H1 (cell line): Measurements from ENCODE around the gene SLC2A5. TPM values are rescaled to one million over a fixed set of nuclear protein-coding genes. Genes with fewer than 3 reads are reported as not detected.

Experiments used
- CTCF ChIA-PET: fragments of 300-600 bp; sonication (Branson Sonifier 250); formaldehyde crosslinking; loops from one replicate; lab custom pipeline; 2021; ENCODE audit not compliant: partially characterized antibody; lab: Charles Lee
- POLR2A ChIA-PET: fragments of 300-600 bp; sonication (Branson Sonifier 250); formaldehyde crosslinking; loops from one replicate; lab custom pipeline; 2021; ENCODE audit warnings: inconsistent platforms; ENCODE audit not compliant: partially characterized antibody; lab: Charles Lee
- DNase-seq, 2 experiments: peaks; one replicate each; pipeline versions ENCODE4 v3.0.0 to v3.0.0-alpha.2; 2010 to 2022; ENCODE audit warnings: low spot score in 2 of 2, low read depth in 1 of 2, mixed read lengths in 1 of 2
- FAIRE-seq: peaks from 2 replicates; lab custom pipeline; 2011; peaks lifted over from hg19 to GRCh38; lab: Jason Lieb, UNC
- H2AFZ ChIP-seq: 2 replicates; pipeline ENCODE4 v1.8.1; 2012; ENCODE audit warnings: low read length, inconsistent platforms
- H2AK5ac ChIP-seq: 2 replicates; pipeline ENCODE4 v1.6.1; 2013; ENCODE audit warnings: low read depth, low read length
- H2BK120ac ChIP-seq: replicated peaks from 2 replicates; pipeline ENCODE3; 2013; ENCODE audit warnings: low read depth, low read length, inconsistent platforms
- H2BK12ac ChIP-seq: 2 replicates; pipeline ENCODE4 v1.6.1; 2013; ENCODE audit warnings: low read depth, low read length
- H2BK15ac ChIP-seq: 2 replicates; pipeline ENCODE4 v1.6.1; 2013; ENCODE audit warnings: low read length
- H2BK20ac ChIP-seq: 2 replicates; pipeline ENCODE4 v1.6.1; 2013; ENCODE audit warnings: low read length
- H2BK5ac ChIP-seq: 2 replicates; pipeline ENCODE4 v1.6.1; 2013; ENCODE audit warnings: low read depth, low read length
- H3K14ac ChIP-seq: 2 replicates; pipeline ENCODE4 v1.6.1; 2013; ENCODE audit warnings: inconsistent platforms; ENCODE audit not compliant: insufficient read length
- H3K18ac ChIP-seq: 2 replicates; pipeline ENCODE4 v1.6.1; 2013; ENCODE audit warnings: low read length; ENCODE audit errors: extremely low read depth
- H3K23ac ChIP-seq: 2 replicates; pipeline ENCODE4 v1.6.1; 2013; ENCODE audit warnings: inconsistent platforms; ENCODE audit not compliant: insufficient read length
- H3K23me2 ChIP-seq: 2 replicates; pipeline ENCODE4 v1.6.1; 2013; ENCODE audit warnings: low read depth, low read length
- H3K27ac ChIP-seq: 2 replicates; pipeline ENCODE4 v1.6.1; 2011; ENCODE audit warnings: low read depth, low read length, inconsistent platforms
- H3K27me3 ChIP-seq, 4 experiments: replicated peaks in 1 of 4; 1 replicate in 1 of 4; 2 replicates in 3 of 4; pipeline versions ENCODE4 v1.6.1 to v1.8.1; 2011 to 2013; ENCODE audit warnings: low read length in 3 of 4, mild to moderate bottlenecking in 3 of 4, inconsistent platforms in 2 of 4, mixed read lengths in 2 of 4, moderate library complexity in 1 of 4; ENCODE audit not compliant: control insufficient read depth in 3 of 4, insufficient read depth in 3 of 4; ENCODE audit errors: extremely low read depth in 1 of 4
- H3K36me3 ChIP-seq, 4 experiments: 2 replicates each; pipeline versions ENCODE4 v1.6.1 to v1.8.1; 2011 to 2013; ENCODE audit warnings: mild to moderate bottlenecking in 4 of 4, low read length in 3 of 4, moderate library complexity in 2 of 4, control low read depth in 1 of 4, inconsistent platforms in 1 of 4; ENCODE audit not compliant: insufficient read depth in 4 of 4, control insufficient read depth in 2 of 4
- H3K4ac ChIP-seq: replicated peaks from 2 replicates; pipeline ENCODE3; 2013; ENCODE audit warnings: low read length, low read depth, mixed read lengths, inconsistent platforms; ENCODE audit not compliant: insufficient read length
- H3K4me1 ChIP-seq, 4 experiments: replicated peaks in 1 of 4; 1 replicate in 1 of 4; 2 replicates in 3 of 4; pipeline versions ENCODE4 v1.6.1 to v1.8.1; 2011 to 2013; ENCODE audit warnings: low read length in 3 of 4, inconsistent platforms in 2 of 4, mixed read lengths in 1 of 4; ENCODE audit not compliant: insufficient read depth in 4 of 4, control insufficient read depth in 3 of 4
- H3K4me2 ChIP-seq, 2 experiments: 2 replicates each; pipeline versions ENCODE4 v1.6.1 to v1.8.1; 2011 to 2013; ENCODE audit warnings: low read depth in 2 of 2, low read length in 2 of 2, control low read depth in 1 of 2, inconsistent platforms in 1 of 2, mild to moderate bottlenecking in 1 of 2; ENCODE audit not compliant: insufficient read depth in 1 of 2
- H3K4me3 ChIP-seq, 4 experiments: fragments of 200-600, 300-600 bp in 1 of 4; sonication (generic), shearing (Covaris generic), sonication (Bioruptor Twin) in 1 of 4; 2 replicates each; pipeline versions ENCODE4 v1.5.1 to v1.8.1; 2011 to 2016; ENCODE audit warnings: low read length in 4 of 4, low read depth in 3 of 4, control low read depth in 2 of 4, inconsistent platforms in 2 of 4, mild to moderate bottlenecking in 2 of 4, mixed read lengths in 1 of 4, moderate library complexity in 1 of 4; ENCODE audit not compliant: insufficient read depth in 2 of 4; ENCODE audit errors: extremely low read depth in 1 of 4
- H3K56ac ChIP-seq: replicated peaks from 2 replicates; pipeline ENCODE3; 2013; ENCODE audit warnings: low read depth, mild to moderate bottlenecking, mixed read lengths, low read length, inconsistent platforms; ENCODE audit not compliant: insufficient read length
- H3K79me1 ChIP-seq: 2 replicates; pipeline ENCODE4 v1.6.1; 2013; ENCODE audit warnings: low read depth, low read length, control low read depth
- H3K79me2 ChIP-seq, 2 experiments: 2 replicates each; pipeline versions ENCODE4 v1.6.1 to v1.8.1; 2012 to 2013; ENCODE audit warnings: low read length in 2 of 2, mild to moderate bottlenecking in 2 of 2, inconsistent platforms in 1 of 2; ENCODE audit not compliant: insufficient read depth in 2 of 2, control insufficient read depth in 1 of 2
- H3K9ac ChIP-seq, 4 experiments: replicated peaks in 1 of 4; 1 replicate in 1 of 4; 2 replicates in 3 of 4; pipeline versions ENCODE4 v1.6.1 to v1.8.1; 2011 to 2013; ENCODE audit warnings: low read depth in 3 of 4, low read length in 3 of 4, control low read depth in 2 of 4, mild to moderate bottlenecking in 2 of 4, moderate library complexity in 2 of 4, inconsistent platforms in 1 of 4; ENCODE audit errors: extremely low read depth in 1 of 4
- H3K9me3 ChIP-seq, 2 experiments: 2 replicates each; pipeline versions ENCODE4 v1.6.1 to v1.8.1; 2012 to 2013; ENCODE audit warnings: mild to moderate bottlenecking in 2 of 2, moderate library complexity in 2 of 2, control low read depth in 1 of 2, inconsistent platforms in 1 of 2, low read depth in 1 of 2, low read length in 1 of 2, mixed read lengths in 1 of 2; ENCODE audit not compliant: insufficient read depth in 2 of 2
- H4K20me1 ChIP-seq, 2 experiments: replicated peaks in 1 of 2; 2 replicates each; pipeline versions ENCODE3 to v1.8.1; 2011 to 2013; ENCODE audit warnings: inconsistent platforms in 2 of 2, low read length in 2 of 2, mild to moderate bottlenecking in 1 of 2; ENCODE audit not compliant: insufficient read depth in 2 of 2, control insufficient read depth in 1 of 2
- H4K5ac ChIP-seq: 2 replicates; pipeline ENCODE4 v1.6.1; 2013; ENCODE audit warnings: low read length, low read depth, mixed read lengths, inconsistent platforms; ENCODE audit not compliant: insufficient read length
- H4K8ac ChIP-seq: 2 replicates; pipeline ENCODE4 v1.8.0; 2013; ENCODE audit warnings: mild to moderate bottlenecking, moderate library complexity, low read length, inconsistent platforms; ENCODE audit not compliant: insufficient read depth; ENCODE audit errors: extremely low read depth
- H4K91ac ChIP-seq: replicated peaks from 2 replicates; pipeline ENCODE3; 2013; ENCODE audit warnings: low read length, mixed read lengths, inconsistent platforms; ENCODE audit not compliant: insufficient read length
- BCL11A ChIP-seq, 2 experiments: IDR thresholded peaks; one replicate each; pipeline ENCODE4 v1.6.1; 2011; ENCODE audit warnings: low read depth in 2 of 2, low read length in 2 of 2, mild to moderate bottlenecking in 2 of 2
- NRF1 ChIP-seq: IDR thresholded peaks from 2 replicates; pipeline ENCODE4 v1.6.1; 2011; ENCODE audit warnings: mild to moderate bottlenecking, low read depth, low read length, improper control_type of control experiment
- SRF ChIP-seq: IDR thresholded peaks from 2 replicates; pipeline ENCODE4 v1.6.1; 2011; ENCODE audit warnings: mild to moderate bottlenecking, low read depth, low read length, moderate library complexity
- YY1 ChIP-seq: IDR thresholded peaks from 2 replicates; pipeline ENCODE4 v1.6.1; 2011; ENCODE audit warnings: low read depth, mild to moderate bottlenecking, low read length
- WGBS, 2 experiments: shearing (Covaris generic) in 1 of 2; methylation state at CpG; one replicate each; pipeline versions ENCODE4 v1.1.6 to v1.1.7; 2013 to 2015; ENCODE audit warnings: low lambda C conversion rate in 2 of 2, mixed read lengths in 2 of 2, inconsistent platforms in 1 of 2, low coverage in 1 of 2, missing lambda C conversion rate in 1 of 2; ENCODE audit not compliant: insufficient replicate concordance in 2 of 2, insufficient coverage in 1 of 2, insufficient read length in 1 of 2; ENCODE audit errors: extremely low coverage in 1 of 2, missing lambda C conversion rate in 1 of 2; 5-methylcytosine and 5-hydroxymethylcytosine counted together
- polyA plus RNA-seq, 7 experiments: library from polyadenylated mRNA; depleted of rRNA in 3 of 7; stranded (reverse) in 5 of 7; unstranded in 2 of 7; fragments of >200 nt in 5 of 7; fragments of 200-250 nt in 2 of 7; gene quantifications; 1 replicate in 5 of 7; 2 replicates in 1 of 7; 4 replicates in 1 of 7; pipeline versions ENCODE4 v1.2.1 to v1.2.3, GENCODE V29; 2011 to 2013; ENCODE audit warnings: missing spikeins in 2 of 7, mixed read lengths in 2 of 7
- total RNA-seq: library from RNA; stranded (reverse); fragmentation: NEBNext Ultra II Directional; extraction: Animal tissue kit (Norgen Biotek cat#: 25700); gene quantifications from 2 replicates; pipeline ENCODE4 v1.2.1, GENCODE V29; 2021

The SLC2A5 gene
- total and polyA plus RNA-seq, 2 of the 8 experiments (the other 6 are each of a cell fraction or from before 2014, with no cell fraction given): 0.12 TPM; not detected in 1

GRCh38 chr1:9078015-9078751 lies 8.7 kb upstream of the SLC2A5 start:
- Histone ChIP-seq H3K79me1 (no peaks in the 10 kb centered on the region), H3K27me3 (no peaks in the 10 kb centered on the region), H2BK15ac (no peak overlapping the region), H3K27ac (no peak overlapping the region), H2BK20ac (no peak overlapping the region), H3K23me2 (no peaks in the 10 kb centered on the region), H2BK12ac (no peak overlapping the region), H4K91ac (no peak overlapping the region), H3K9ac (no peak overlapping the region), H3K18ac (no peak overlapping the region), H3K4me3 (no peak overlapping the region), H2BK120ac (no peak overlapping the region), H3K56ac (no peak overlapping the region), H4K20me1 (no peaks in the 10 kb centered on the region), H4K8ac (no peak overlapping the region), H2BK5ac (no peak overlapping the region)
- CTCF ChIA-PET: no interaction called here
- POLR2A ChIA-PET: no interaction called here
- no peak for FAIRE-seq
- no peak for DNase-seq
- TF ChIP-seq BCL11A (IDR thresholded peaks at IDR 0.05; ENCODE audit: low read depth in 2 of 2, low read length in 2 of 2) (no peak), NRF1 (no peak), YY1 (0 out of 2 replicates have a peak, but pooled peaks have one; percentile 16), SRF (peak; percentile 61; the same call in 1 of the 2 replicates)
- TF ChIP-seq, all 59 proteins: peak for 2
- Histone ChIP-seq H3K4me1 (no peaks in the 10 kb centered on the region), H3K4me2 (no peak overlapping the region), H3K36me3 (no peaks in the 10 kb centered on the region), H3K79me2 (no peaks in the 10 kb centered on the region), H3K14ac (no peak overlapping the region), H2AFZ (no peak overlapping the region), H3K4ac (no peak overlapping the region), H3K23ac (no peak overlapping the region), H4K5ac (no peak overlapping the region), H2AK5ac (no peak overlapping the region), H3K9me3 (no peaks in the 10 kb centered on the region)
- 90% methylated on average over 9 of the region's 9 CpGs; no CpG with 5 or more reads in 1 of the 2 experiments for WGBS, 2 experiments
